Middle frontal gyrus (tissue), 1 donor: Measurements from ENCODE around the gene TYMS.

ENCODE experiments used
- DNase-seq: peaks from one replicate; pipeline ENCODE4 v3.0.0-alpha.2; 2015; ENCODE audit warnings: low spot score; ENCODE audit errors: extremely low spot score

Gene TYMS

DNA sequence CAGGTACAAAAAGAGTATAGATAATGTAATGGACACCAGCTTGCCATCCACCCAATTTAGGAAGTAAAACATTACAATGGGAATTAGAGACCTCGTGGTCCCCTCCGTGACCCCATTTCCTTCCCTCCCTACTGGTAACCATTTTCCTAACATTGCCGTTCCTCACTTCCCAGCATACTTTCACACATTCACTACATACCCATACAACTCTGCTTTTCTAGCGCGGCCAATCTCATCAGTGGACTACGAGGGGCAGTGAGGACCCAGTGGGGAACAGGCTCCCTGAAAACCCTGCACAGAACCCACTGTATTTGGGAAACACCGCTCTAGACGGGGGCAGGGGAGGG is 53.8 kb downstream of the TYMS start:
- DNase-seq = no peak

DNA sequence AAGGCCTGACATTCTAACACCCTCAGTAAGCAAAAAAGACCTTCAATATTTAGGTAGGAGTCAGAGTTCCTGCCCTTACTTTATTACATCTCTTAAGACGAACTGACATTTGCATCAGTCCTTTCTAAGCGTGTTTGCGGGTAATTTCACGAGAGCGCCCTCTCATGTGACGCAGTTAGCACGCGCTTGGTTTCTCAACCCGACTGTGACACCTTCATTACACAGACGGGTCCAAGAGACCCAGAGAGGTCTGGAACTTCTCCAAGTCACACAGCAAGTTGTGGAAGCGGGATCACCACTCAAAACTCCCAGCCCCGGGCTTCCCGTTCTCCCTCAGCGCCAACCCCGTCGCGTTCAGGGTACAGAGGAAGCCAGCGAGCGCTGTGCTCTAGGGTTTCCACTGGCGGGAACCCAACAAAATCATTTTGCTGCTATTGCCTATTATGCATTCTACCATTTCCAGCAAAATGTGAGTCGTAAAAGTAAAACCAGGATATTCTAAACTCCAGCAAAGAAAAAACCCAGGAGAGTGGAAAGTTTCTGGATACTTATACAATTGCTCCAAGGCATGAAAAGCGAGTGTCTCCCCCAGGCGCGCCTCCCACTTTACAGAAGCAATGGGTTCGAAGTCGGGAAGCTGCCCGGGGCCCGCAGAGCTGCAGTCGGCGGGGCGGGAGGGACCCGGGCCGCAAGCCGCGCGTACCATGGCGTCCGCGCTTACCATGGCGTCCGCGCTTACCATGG is 54.4 kb downstream of the TYMS start:
- DNase-seq = peak; percentile 22

DNA sequence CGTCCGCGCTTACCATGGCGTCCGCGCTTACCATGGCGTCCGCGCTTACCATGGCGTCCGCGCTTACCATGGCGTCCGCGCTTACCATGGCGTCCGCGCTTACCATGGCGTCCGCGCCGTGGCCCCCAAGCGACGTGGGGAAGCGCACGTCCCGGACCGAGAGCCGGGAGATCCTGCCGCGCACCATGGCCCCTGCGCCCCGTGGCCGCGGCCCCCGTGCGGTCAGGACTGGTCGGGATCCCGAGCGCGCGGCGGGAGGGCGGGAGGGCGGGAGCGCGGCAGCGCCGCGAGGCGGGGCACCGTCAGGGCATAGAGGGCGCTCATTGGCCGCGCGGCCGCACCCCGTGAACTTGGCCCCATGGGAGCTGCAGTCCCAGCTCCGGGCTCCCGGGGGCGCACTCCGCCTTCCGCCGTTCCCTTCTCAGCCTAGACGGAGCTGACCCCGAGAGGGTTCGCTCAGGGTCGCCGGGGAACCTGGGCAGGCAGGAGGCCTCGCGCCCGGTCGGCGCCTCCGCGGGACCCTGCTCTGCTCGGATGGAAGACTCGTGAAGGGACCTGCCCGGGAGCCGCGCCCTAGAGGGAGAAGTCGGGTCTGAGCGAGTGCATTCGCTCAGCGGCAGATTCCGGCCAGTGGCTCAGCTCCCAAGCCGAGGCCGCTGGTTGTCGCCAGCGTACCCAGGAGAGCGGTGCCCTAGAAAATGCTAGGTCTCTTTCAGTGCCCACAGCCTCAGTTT is 55.1 kb downstream of the TYMS start, which contains the start of gene ENOSF1:
ENOSF1 (minus strand) TSS at position 230 of the 734 bp plus-strand sequence; CDS start at position 187, 43 bp downstream.
- peak; percentile 3 for DNase-seq

DNA sequence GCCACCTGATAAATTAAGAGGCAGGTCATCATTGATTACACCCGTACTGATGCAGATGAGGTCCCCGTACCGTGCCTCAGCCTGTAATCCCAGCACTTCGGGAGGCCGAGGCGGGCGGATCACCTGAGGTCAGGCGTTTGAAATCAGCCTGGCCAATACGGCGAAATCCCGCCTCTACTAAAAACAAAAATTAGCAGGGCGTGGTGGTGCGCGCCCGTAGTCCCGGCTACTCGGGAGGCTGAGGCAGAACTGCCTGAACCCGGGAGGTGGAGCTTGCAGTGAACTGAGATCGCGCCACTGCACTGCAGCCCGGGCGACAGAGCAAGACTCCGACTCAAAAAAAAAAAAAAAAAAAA is 55.7 kb downstream of the TYMS start:
- DNase-seq = no peak

DNA sequence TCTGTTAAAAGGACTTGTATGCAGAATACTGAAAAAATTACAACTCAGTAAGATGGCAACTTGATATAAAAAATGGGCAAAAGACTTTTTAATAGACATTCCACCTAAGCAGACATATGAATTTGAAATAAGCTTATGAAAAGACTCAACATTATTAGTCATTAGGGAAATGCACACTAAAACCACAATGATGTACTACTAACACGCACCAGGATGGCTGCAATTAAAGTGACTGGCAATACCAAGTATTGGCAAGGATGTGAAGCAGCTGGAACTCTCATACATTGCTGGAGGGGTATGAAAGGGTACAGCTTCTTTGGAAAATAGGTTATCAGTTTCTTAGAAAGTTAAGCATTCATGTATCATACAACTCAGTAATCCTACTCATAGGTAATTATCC is 58.2 kb downstream of the TYMS start:
- DNase-seq = no peak

DNA sequence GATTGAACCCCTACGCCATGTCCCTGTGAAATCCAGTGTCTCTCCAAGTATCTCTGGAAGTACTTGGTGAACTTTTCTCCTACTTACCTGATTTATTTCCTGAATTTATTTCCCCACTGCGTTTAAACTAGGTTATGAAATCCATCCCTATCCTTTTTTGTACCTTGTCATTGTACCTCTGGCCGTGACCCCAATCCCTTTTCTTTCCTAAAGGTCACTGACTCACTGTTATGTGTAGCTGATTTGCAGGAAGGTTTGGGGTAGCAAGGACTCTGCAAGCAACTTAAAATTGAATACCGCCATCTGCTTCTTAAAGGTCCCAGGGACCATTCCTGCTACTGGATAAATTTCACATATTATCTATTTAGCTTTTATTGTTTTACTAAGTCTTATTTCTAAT is 59.5 kb downstream of the TYMS start:
- DNase-seq = no peak
